Activated CD8-positive, alpha-beta T cell treated with anti-CD3 and anti-CD28 coated beads for 36 hours (primary cell): ENCODE data around the gene FBN1. TPM values are rescaled to one million over a fixed set of nuclear protein-coding genes. Genes with fewer than 3 reads are reported as not detected.

Source experiments
- ATAC-seq: fragments of 200-7000 bp; cut with Tn5 transposase; one replicate; pipeline ENCODE4 v1.10.0; 2021; ENCODE audit warnings: mild to moderate bottlenecking, moderate library complexity
- CTCF ChIA-PET: fragments of 350-600 bp; sonication (Branson Sonifier 250); formaldehyde crosslinking; loops from one replicate; lab custom pipeline; 2021; ENCODE audit warnings: antibody characterized with exemption; lab: Charles Lee
- POLR2A ChIA-PET: fragments of 350-600 bp; sonication (Branson Sonifier 250); formaldehyde crosslinking; loops from one replicate; lab custom pipeline; 2021; ENCODE audit warnings: antibody characterized with exemption; lab: Charles Lee
- DNase-seq: peaks from one replicate; pipeline ENCODE4 v3.0.0-alpha.2; 2020
- H3K27ac Mint-ChIP-seq: one replicate; pipeline ENCODE4 v1.8.0; 2021; ENCODE audit warnings: mild to moderate bottlenecking, mixed read lengths
- H3K27me3 Mint-ChIP-seq: one replicate; pipeline ENCODE4 v1.8.0; 2021; ENCODE audit warnings: mixed read lengths
- H3K36me3 Mint-ChIP-seq: one replicate; pipeline ENCODE4 v1.8.0; 2021; ENCODE audit warnings: low read depth, mixed read lengths
- H3K4me1 Mint-ChIP-seq: one replicate; pipeline ENCODE4 v1.8.0; 2021; ENCODE audit warnings: low read depth, mixed read lengths
- H3K4me3 Mint-ChIP-seq: one replicate; pipeline ENCODE4 v1.8.0; 2021; ENCODE audit warnings: mild to moderate bottlenecking, moderate library complexity, mixed read lengths
- H3K9me3 Mint-ChIP-seq: one replicate; pipeline ENCODE4 v1.8.0; 2021; ENCODE audit warnings: mixed read lengths
- intact Hi-C: fragments of 100-400 bp; cut with micrococcal nuclease; formaldehyde crosslinking; loops from one replicate; pipeline ENCODE4 v1.10.0; 2022
- total RNA-seq, 2 experiments: library from RNA; stranded (reverse); gene quantifications; one replicate each; pipeline ENCODE4 v1.2.3, GENCODE V29; 2021
- TF ChIP-seq, protein P1 (sequence below): fragments of 200-600 bp; IDR thresholded peaks from one replicate; pipeline ENCODE4 v1.8.0; 2022; ENCODE audit warnings: antibody characterized with exemption, mild to moderate bottlenecking

Gene FBN1
- total RNA-seq, 2 experiments from 2014 or later = 0.38 to 0.49 TPM

DNA sequence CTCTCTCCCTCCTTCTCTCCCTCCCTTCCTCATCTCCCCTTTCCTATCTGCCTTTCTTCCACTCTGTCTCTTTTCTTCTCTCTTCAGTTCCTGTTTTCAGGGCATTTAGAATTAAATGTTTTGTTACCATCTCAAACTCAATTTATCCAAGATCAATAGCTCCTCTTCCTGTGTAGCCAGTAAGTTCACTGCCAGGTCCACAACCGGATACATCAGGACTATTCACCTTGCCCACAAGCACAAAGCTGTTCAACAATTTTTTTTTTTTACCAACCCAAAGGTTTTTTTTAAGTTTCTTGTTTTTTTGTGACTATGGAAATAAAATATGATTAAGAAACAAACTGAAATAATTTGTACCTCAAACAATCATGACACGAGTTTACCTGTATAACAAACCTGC lies 26.1 kb downstream of the FBN1 start:
- Mint-ChIP-seq H3K36me3 (no peaks in the 10 kb centered on the region), H3K4me3 (no peak overlapping the region), H3K27me3 (peaks cover 1% of the 10 kb centered on the region), H3K27ac (no peak overlapping the region), H3K9me3 (no peaks in the 10 kb centered on the region), H3K4me1 (no peaks in the 10 kb centered on the region)
- intact Hi-C loops = no loop called here
- ATAC-seq = no peak
- ChIA-PET POLR2A (no interaction called here), CTCF (interaction anchor here (1.2 kb wide), 1 partner anchor 267 kb away, joined by 3 read pairs; no protein-coding TSS in a partner anchor)
- DNase-seq = no peak
- TF ChIP-seq, protein P1, sequence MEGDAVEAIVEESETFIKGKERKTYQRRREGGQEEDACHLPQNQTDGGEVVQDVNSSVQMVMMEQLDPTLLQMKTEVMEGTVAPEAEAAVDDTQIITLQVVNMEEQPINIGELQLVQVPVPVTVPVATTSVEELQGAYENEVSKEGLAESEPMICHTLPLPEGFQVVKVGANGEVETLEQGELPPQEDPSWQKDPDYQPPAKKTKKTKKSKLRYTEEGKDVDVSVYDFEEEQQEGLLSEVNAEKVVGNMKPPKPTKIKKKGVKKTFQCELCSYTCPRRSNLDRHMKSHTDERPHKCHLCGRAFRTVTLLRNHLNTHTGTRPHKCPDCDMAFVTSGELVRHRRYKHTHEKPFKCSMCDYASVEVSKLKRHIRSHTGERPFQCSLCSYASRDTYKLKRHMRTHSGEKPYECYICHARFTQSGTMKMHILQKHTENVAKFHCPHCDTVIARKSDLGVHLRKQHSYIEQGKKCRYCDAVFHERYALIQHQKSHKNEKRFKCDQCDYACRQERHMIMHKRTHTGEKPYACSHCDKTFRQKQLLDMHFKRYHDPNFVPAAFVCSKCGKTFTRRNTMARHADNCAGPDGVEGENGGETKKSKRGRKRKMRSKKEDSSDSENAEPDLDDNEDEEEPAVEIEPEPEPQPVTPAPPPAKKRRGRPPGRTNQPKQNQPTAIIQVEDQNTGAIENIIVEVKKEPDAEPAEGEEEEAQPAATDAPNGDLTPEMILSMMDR = no peak

DNA sequence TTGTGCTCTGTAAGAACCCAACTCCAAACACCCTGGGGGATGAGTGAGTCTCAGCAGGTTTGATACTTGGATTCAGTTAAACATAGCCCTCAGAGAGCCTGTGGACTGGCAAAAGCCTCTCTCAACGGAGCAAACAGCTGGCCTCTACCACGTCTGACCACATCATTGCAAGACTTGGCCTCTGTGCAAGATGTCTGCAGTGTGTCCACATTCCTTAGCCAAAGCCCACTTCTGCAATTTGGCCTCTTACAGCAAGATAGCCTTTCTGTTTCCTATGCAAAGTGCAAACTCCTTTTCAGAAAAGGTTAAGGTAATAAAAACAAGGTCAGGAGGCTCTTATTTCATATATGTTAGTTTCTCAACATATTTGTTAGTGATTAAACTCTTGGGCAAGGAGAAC lies 27.9 kb downstream of the FBN1 start:
- DNase-seq (no peak), ATAC-seq (no peak)
- no peaks in the 10 kb centered on the region for H3K36me3 Mint-ChIP-seq
- H3K27me3 Mint-ChIP-seq = peaks cover 1% of the 10 kb centered on the region
- H3K27ac Mint-ChIP-seq = no peak overlapping the region
- ChIA-PET CTCF (no interaction called here), POLR2A (no interaction called here)
- intact Hi-C loops = no loop called here
- H3K4me1 Mint-ChIP-seq = no peaks in the 10 kb centered on the region
- TF ChIP-seq, protein P1 = no peak
- no peak overlapping the region for H3K4me3 Mint-ChIP-seq
- H3K9me3 Mint-ChIP-seq = no peaks in the 10 kb centered on the region

- H3K27ac Mint-ChIP-seq = no peak overlapping the region
- no peak for ATAC-seq
- CTCF ChIA-PET = interaction anchor here (1.3 kb wide), 1 partner anchor 11 kb away, joined by 4 read pairs; no protein-coding TSS in a partner anchor
- no peak overlapping the region for H3K4me3 Mint-ChIP-seq
- POLR2A ChIA-PET = no interaction called here
- no peaks in the 10 kb centered on the region for H3K36me3 Mint-ChIP-seq
- TF ChIP-seq, protein P1 = no peak
- peaks cover 1% of the 10 kb centered on the region for H3K27me3 Mint-ChIP-seq
- no peaks in the 10 kb centered on the region for H3K9me3 Mint-ChIP-seq
- intact Hi-C loops = no loop called here
- no peak for DNase-seq
- H3K4me1 Mint-ChIP-seq = no peaks in the 10 kb centered on the region
Measured at GRCh38 chr15:48616216-48616615, 29.3 kb downstream of the FBN1 start.

DNA sequence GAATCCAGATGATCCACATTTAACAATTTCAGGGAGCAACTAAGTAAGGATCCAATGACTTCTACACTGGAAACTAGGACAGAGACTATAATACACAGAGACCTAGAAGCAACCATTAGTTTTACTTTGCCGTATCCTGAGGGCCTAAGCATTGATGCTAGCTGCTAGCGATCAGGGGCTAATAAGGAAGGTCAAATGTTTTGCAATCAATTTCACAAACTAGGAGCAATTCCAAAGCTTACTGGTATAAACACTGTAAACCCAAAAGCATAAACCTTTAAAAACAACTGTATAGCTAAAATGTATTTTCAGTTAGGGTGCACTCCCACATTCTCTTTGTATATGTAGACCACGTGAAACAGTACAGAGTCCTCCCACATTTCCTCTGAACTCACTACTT lies 31.5 kb downstream of the FBN1 start:
- DNase-seq (no peak), ATAC-seq (no peak)
- H3K27ac Mint-ChIP-seq = no peak overlapping the region
- POLR2A ChIA-PET = no interaction called here
- TF ChIP-seq, protein P1 = no peak
- intact Hi-C loops = no loop called here
- no peaks in the 10 kb centered on the region for H3K4me1 Mint-ChIP-seq
- no peaks in the 10 kb centered on the region for H3K9me3 Mint-ChIP-seq
- H3K36me3 Mint-ChIP-seq = no peaks in the 10 kb centered on the region
- CTCF ChIA-PET = no interaction called here
- no peak overlapping the region for H3K4me3 Mint-ChIP-seq
- H3K27me3 Mint-ChIP-seq = peaks cover 1% of the 10 kb centered on the region

DNA sequence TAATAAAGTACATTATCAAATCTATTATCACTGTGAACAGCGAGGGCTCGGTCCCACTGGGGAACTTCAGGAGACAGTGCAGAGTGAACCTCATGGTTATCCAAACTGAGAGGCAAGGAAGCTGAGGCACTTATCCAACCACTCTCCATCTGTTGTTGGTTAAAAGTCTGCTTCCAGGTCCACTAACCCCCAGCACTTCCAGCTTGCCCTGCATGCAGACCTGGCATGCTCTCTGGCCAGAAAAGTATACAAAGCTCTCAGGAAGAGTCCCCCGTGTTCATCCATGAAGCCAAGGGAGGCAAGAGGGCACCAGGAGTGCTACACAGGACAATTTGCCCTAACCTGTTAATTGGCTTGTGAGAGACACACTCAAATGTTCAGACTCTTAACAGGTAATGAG lies 36.0 kb downstream of the FBN1 start:
- ATAC-seq (no peak), DNase-seq (no peak)
- H3K9me3 Mint-ChIP-seq = no peaks in the 10 kb centered on the region
- H3K27me3 Mint-ChIP-seq = no peaks in the 10 kb centered on the region
- TF ChIP-seq, protein P1 = no peak
- CTCF ChIA-PET = no interaction called here
- no peaks in the 10 kb centered on the region for H3K4me1 Mint-ChIP-seq
- no peaks in the 10 kb centered on the region for H3K36me3 Mint-ChIP-seq
- no peak overlapping the region for H3K4me3 Mint-ChIP-seq
- H3K27ac Mint-ChIP-seq = no peak overlapping the region
- POLR2A ChIA-PET = no interaction called here
- intact Hi-C loops = no loop called here
